ENCODE results near the gene ITFG1.
"Not testable (repeated sequence)": the region's sequence is repeated elsewhere in the genome, so short reads cannot be mapped to it uniquely, and the experiment has no call there.

Gene ITFG1

DNA sequence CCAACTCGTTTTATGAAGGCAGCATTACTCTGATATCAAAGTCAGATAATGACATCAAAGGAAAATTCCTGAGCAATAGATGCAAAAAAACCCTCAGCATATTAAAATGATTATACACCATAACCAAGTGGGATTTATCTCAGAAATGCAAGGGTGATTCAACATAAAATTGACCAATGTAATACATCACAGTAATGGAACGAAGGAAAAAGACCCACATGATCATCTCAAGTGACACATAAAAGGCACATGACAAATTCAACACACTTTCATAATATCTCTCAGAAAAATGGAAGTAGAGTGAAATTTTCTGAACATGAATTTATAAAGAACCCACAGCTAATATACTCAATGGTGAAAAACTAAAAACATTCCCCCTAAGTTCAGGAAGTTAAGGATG, 118.8 kb downstream of the ITFG1 start:
- no peak for DNase-seq (ENCODE audit: low read depth in 2 of 3, low spot score in 2 of 3)

GRCh38 chr16:47330562-47330961, 130.3 kb downstream of the ITFG1 start:
- not testable (repeated sequence) for DNase-seq (ENCODE audit: low read depth in 2 of 3, low spot score in 2 of 3)

DNA sequence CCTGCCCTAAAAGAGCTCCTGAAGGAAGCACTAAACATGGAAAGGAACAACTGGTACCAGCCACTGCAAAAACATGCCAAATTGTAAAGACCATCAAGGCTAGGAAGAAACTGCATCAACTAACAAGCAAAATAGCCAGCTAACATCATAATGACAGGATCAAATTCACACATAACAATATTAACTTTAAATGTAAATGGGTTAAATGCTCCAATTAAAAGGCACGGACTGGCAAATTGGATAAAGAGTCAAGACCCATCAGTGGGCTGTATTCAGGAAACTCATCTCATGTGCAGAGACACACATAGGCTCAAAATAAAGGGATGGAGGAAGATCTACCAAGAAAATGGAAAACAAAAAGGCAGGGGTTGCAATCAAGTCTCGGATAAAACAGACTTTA, 136.6 kb downstream of the ITFG1 start:
- not testable (repeated sequence) for DNase-seq (ENCODE audit: low read depth in 2 of 3, low spot score in 2 of 3)

DNA sequence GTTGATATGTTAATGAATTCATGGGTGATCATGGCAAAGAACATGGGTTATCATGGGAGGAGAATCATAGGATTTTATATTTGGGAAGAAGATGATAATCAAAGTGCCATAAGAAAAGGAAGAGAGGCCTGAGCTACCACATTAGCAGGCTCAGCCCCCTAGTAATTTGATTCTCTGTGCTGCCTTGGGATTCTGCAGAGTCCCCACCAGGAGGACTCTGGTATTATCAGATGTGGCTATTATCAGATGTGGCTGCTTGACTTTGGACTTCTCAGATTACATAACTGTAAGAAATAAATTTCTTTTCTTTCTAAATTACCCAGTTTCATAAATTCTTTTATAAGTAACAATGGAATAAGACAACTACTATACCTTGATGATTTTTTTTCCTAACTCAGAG, 137.6 kb downstream of the ITFG1 start:
- DNase-seq (ENCODE audit: low read depth in 2 of 3, low spot score in 2 of 3): no peak

GRCh38 chr16:47320546-47321310, 140.1 kb downstream of the ITFG1 start:
- DNase-seq (ENCODE audit: low read depth in 2 of 3, low spot score in 2 of 3): no peak

DNA sequence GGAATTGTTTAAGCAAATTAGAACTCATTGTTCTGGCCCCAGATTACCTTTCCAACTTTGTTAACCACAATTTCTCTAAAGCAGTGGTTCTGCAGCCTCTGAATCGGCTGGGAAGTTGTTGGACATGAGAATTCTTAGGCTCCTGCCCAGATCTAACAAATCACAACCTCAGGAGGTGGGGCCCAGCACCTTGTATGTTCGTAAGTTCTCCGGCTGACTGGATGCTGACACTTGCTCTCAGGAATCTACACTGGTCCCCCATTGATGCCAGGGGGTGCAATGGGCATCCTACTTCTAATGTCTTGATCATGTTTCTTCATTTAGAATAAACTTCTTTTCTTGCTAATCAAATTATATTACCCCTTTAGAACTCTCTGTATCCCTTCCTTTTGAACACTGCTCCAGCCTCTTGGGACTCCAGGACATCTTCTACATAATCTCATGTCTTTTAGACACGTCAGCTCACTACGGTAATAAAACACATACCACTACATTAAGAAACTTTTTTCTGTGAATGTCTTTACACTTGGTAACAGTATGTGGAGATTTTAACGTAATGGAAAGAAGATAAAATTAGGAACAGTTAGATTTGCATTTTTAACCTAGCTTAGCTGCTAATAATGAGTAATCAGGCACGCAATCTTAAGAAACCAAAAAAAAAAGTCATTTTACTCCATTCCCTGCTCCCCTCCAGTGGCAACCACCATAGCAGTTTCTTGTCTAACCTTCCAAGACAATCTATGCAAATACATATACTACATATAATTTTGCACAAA, 143.2 kb downstream of the ITFG1 start:
- no peak for DNase-seq (ENCODE audit: low read depth in 2 of 3, low spot score in 2 of 3)

- DNase-seq (ENCODE audit: low read depth in 2 of 3, low spot score in 2 of 3): no peak
Measured at GRCh38 chr16:47316442-47317015, 144.3 kb downstream of the ITFG1 start.

GRCh38 chr16:47311738-47312505, 148.9 kb downstream of the ITFG1 start:
- DNase-seq (ENCODE audit: low read depth in 2 of 3, low spot score in 2 of 3): no peak

GRCh38 chr16:47310792-47311211, 150.1 kb downstream of the ITFG1 start:
- DNase-seq (ENCODE audit: low read depth in 2 of 3, low spot score in 2 of 3): no peak

DNA sequence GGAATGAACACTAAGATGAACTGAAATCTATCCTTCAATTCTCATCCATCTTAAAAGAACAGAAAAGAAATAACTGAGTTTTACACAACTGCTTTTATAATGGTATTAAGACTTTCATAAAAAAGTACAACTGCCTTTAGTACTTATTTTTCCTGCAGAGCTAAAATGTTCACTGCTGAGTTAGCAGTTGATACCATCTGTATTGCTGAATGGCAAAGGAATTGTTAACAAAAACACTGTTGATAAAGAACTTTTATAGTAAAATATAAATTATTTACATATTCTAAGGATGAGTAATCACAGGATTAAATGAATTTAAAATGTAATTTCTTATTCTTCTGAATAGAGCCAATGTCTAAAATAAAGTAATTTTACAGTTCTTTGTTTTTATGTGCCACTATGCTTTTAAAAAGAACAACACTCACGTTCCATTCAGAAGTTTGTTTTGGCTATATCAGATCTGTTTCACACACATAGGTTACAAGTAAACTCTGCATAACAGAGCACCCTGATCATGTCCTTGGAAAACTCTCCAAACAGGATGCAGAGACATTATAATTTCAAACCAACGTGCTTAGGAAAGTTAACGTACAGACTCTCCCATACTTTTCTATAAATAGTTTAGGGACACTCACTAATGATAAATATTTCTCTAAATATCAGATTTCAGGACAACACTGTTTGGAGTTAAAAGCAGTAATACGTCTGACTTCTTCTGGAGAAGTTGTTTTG, 151.1 kb downstream of the ITFG1 start:
- no peak for DNase-seq (ENCODE audit: low read depth in 2 of 3, low spot score in 2 of 3)

DNA sequence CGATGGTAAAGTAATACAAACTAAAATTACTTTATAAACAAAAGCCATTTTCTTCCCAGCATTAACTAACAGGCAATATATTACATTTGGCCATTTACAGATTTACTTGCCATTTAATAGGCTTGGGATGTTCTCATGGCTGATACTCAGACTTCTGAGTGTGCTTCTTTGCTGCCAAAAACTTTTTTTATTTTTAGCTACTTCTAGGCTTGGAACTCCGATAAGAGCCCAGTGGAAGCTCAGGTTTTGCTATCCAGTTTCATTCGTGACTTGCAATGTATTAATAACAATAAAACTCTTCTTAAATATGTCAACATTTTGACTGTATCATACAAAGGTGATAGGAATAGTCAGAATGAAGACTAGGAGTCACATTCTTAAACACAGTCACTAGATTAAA, 152.3 kb downstream of the ITFG1 start:
- no peak for DNase-seq (ENCODE audit: low read depth in 2 of 3, low spot score in 2 of 3)

- no peak for DNase-seq (ENCODE audit: low read depth in 2 of 3, low spot score in 2 of 3)
Measured at GRCh38 chr16:47304563-47304962, 156.3 kb downstream of the ITFG1 start.

DNA sequence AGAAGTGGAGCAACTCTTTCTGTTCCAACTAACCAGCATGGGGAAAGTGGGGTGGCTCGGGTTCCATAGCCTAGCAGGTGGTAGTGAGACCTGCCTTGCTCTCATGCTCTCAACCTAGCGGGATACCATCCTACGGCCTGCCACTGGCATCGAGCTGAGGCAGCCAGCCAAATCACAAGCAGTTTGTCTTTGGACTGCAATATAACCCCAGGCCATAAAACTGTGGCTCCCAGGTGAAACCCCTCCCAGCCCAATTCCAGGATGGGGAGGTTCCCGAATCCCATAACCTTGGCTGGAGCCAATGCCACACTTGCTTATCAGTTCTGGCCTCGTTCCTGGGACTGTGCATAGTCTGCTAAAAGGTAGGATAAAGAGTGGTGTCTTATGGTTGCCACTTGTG, 161.3 kb downstream of the ITFG1 start:
- no peak for DNase-seq (ENCODE audit: low read depth in 2 of 3, low spot score in 2 of 3)

DNA sequence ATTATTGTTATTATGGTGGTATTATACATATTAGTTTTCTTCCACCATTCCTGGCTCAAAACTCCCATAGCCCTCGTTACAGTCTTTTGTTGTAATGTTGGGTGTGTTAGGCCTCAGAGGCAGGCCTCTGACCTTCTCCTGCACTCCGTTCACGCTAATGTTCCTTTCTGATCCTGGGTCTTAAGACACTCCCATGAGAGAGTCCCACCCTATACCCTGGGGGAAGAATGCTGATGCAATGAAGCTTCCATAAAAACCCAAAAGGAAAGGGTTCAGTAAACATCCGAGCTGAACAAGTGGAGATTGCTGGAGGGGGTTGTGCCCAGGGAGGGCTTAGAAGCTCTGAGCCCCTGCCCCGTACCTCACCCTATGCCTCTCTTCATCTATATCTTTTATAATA, 175.9 kb downstream of the ITFG1 start:
- DNase-seq (ENCODE audit: low read depth in 2 of 3, low spot score in 2 of 3): no peak

DNA sequence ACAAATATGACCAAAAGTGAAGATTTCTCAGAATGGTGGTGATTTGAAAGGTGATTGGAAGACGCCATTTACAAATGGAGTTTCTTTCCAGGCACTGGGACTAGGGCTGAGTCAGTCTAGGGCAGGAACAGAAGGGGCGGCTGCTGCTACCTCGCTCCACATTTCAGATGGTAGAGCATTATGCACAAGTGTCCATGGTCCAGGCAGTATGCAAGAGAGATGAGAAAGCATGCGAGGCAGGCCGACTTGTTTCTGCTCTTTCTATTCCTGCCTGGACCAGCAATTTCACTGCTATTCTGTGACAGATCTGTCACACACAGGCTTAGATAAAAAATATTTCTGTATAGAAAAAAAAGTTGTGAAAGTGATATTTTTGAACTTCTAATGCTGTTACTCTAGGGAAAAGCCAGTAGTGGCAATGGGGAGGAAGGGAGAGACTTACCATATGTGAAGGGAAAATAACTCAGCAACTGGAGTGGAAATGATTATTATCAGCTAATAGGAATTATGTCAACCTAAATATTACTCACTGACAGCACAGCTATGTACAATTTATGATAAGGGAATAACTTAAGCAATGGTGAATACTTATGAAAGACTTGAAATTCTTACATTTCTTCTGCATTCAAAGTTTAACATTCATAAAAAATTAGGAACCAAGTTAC, 182.4 kb downstream of the ITFG1 start:
- no peak for DNase-seq (ENCODE audit: low read depth in 2 of 3, low spot score in 2 of 3)

DNA sequence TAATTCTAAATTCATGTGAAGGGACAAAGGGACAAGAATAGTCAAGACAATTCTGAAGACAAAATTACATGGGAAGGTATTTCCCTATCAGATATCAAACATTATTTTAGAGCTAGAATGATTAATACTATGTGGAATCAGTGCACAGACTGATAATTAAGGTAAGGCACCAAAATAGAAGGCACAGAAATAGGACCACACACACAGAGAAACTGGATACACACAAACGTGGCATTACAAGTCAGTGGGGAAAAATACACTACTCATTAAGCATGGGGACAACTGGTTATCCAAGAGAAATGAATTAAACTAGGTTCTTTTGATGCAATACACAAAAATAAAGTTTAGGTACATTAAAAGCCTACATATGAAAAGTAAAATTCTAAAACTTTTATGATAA, 184.3 kb downstream of the ITFG1 start:
- DNase-seq (ENCODE audit: low read depth in 2 of 3, low spot score in 2 of 3): no peak

GRCh38 chr16:47262938-47263337, 197.9 kb downstream of the ITFG1 start:
- no peak for DNase-seq (ENCODE audit: low read depth in 2 of 3, low spot score in 2 of 3)

GRCh38 chr16:47260503-47260902, 200.4 kb downstream of the ITFG1 start:
- no peak for DNase-seq (ENCODE audit: low read depth in 2 of 3, low spot score in 2 of 3)

DNA sequence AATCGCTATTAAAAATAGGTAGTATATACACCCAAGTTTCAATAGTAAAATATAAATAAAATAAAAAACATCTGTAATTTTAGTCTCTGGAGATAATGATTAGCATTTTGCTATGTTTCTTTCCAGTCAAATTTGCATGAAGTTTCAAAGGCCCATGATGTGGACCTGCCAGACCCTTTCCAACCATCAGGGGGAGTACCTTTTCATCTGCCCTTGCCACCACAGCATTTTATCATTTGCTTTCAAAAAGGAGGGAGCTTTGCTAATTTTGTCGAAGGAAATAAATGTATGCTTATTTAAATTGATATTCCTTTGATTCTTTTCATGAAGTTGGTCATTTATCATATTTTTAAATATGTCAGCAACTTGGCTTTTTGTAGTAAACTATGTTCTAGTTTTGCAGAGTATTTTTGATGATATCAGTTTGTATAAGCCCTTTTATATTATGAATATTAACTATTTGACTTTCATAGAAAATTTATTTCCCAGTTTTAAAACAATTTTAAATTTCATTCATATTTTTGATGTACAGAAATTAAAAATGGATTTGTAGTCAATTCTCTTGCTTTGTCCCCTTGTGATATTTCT, 201.9 kb downstream of the ITFG1 start:
- DNase-seq (ENCODE audit: low read depth in 2 of 3, low spot score in 2 of 3): no peak

DNA sequence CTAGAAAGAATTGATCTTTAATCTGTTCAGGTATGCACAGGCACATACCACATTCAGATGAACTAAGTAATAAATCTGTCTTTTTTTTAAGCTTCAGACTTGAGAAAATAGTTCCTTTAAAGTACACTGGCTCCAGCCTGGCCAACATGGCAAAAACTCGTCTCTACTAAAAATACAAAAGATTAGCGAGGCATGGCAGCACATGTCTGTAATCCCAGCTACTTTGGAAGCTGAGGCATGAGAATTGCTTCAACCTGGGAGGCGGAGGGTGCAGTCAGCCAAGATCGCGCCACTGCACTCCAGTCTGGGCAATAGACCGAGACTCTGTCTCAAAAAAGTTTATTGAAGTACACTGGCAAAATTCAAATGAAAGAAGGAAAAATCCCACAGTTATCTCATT, 206.1 kb downstream of the ITFG1 start:
- no peak for DNase-seq (ENCODE audit: low read depth in 2 of 3, low spot score in 2 of 3)
